NCI-H446 treated with DMSO at 0.1 percent for 48 hours (cell line): ENCODE results near the gene BGN.

Source experiments
- DNase-seq: peaks from one replicate; lab custom pipeline; 2025; lab: John Stamatoyannopoulos, UW

The BGN gene

DNA sequence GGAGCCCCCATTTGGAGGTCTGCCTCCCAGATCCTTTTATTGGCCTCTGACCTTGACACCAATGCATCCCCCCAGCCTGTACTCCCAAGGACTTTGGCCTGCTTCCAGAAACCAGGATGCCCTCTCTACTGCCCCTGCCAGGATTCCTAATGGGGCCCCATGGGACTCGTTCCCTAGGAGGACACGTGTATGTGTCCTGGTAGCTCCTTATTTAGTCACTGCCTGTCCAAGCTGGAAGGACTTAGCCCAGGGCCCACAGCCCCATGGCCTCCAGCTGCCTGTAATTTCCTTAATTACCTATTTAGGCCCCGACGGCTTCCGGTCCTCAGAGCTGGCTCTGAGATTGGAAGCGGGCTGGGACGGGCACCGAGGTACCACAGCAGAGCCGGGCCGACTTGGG is 32.0 kb downstream of the BGN start:
- DNase-seq: no peak

DNA sequence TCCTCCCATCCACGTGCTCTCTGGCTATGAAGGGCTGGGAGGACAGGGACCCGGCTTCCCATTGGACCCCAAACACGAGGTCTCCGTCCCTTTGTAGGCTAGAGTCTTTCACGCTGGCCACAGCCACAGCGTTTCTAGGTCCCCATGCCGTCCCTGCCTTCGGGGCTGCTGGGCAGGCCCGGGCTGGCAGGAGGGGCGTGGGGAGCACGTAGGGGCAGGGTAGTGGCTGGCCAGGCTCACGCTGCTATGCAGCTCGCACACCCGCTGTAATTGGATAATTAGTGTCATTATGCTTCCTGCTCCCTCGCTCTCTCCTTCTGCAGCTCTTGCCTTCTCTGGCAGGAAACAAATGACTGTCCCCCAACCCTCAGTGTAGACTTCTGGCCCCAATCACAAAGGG is 32.4 kb downstream of the BGN start:
- DNase-seq: no peak

- no peak for DNase-seq
These were observed 35.8 kb downstream of the BGN start for GRCh38 chrX:153530411-153531129.

- no peak for DNase-seq
These were observed 38.3 kb downstream of the BGN start for GRCh38 chrX:153533091-153533490.

DNA sequence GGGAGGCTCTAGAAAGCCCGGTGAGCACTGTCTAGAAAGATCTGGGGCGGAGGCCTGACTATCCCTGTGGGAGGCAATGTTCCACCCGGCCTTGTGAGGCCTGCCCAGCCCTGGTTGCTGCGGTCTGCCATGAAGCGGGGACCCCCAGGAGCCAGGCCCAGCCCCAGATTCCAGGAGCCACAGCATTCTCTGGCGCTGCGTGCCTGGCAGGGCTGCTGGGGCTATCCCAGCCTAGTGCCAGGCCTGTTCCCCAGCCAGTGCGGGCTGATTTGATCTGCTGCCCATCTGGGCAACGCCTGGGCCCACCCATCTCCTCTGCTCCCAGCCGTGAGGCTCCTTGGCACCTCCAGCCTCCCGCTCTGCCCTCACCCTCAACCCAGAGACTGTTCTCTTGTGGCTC is 42.3 kb downstream of the BGN start:
- no peak for DNase-seq

DNA sequence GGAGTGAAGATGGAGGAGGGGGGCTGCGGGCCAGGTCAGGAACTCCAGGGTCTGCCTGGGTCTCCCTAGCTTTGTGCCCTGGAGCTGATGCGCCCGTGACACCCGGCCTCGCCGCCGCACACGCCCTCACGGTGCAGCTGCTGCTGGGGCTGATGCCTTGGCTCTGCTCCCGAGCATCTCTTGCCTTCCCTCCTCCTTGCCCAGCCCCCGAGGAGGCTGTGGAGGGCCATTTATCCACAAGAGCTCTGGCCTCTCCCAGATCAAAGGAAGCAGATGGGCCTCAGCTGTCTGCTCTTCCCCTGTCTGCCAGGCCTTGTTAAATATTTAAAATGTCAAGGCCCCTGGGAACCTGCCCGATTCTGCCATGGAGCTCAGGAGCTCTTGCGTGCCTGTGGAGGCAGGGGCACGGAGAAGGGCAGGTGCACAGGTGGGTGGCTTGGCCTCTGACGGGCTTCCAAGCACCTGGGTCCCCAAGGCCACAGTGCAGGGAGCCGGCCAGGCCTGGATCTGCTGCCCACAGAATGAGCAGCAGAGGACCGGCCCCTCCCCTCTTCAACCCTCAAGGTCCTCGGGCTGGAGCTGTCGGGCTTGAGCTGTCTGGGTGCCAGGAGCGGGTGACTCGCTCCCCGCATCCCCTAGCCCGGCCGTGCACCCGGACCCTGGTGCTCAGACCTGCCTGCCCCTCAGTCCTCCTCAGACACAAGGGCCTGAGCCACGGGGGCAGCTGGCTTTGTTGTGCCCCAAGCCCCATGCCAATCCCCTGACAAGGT is 42.9 kb downstream of the BGN start:
- DNase-seq: peak; percentile 75

GRCh38 chrX:153538424-153538823 is 43.6 kb downstream of the BGN start:
- DNase-seq: no peak

GRCh38 chrX:153539171-153539978 is 44.6 kb downstream of the BGN start:
- DNase-seq: no peak

DNA sequence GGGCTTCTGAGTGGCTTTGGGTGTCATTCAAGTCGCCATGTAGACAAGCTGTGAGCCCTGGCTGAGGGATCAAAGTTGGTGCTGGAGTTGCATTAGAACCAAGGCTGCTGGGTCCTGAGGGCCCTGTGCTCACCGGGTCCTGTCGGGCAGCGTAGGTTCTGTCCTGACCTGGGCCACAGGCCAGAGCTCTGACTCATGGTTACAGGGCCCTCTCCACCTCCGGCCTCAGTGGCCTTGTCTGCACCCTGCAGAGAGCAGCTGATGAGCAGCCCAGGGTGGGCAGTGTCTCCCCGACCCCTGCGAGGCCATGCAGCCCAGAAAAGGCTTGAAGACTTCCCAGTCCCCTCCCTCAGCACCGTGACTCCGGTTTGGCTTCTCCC is 45.2 kb downstream of the BGN start:
- no peak for DNase-seq

GRCh38 chrX:153544727-153545126 is 49.9 kb downstream of the BGN start:
- DNase-seq: no peak

- no peak for DNase-seq
These were observed 51.6 kb downstream of the BGN start for GRCh38 chrX:153546386-153546785.

DNA sequence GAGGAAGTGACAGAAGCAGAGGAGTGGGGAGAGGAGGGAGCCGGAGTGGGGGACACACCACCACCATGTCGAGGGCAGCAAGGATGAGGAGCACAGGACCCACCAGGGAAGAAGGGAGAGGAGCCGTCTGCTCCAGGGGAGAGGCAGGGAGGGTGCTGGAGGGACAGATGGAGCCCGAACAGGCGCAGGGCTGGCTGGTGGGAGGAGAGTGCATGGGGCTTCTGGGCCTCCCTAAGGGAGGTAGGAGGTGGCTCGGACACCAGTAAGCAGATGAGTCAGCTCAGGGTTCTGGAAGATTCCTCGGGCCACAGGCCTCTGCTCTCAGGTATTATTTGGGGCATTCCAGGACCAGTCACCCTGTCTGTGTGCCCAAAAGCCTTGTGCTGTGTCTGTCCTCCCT is 52.4 kb downstream of the BGN start:
- no peak for DNase-seq

DNA sequence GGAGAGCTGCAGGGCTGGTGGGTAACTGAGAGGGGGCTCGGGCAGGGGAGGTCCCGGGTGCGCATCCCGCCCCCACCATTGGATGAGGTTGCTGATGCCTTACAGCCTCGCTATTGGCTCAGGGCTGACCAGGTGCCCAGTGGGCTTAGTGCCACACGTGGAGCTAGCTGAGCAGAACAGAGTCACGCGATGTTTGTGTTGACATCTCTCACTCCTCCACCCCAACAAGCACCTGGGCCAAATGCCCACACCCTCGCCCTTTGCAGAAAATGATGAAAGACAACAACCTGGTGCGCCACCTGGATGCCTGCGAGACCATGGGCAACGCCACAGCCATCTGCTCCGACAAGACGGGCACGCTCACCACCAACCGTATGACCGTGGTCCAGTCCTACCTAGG is 54.5 kb downstream of the BGN start:
- no peak for DNase-seq

DNA sequence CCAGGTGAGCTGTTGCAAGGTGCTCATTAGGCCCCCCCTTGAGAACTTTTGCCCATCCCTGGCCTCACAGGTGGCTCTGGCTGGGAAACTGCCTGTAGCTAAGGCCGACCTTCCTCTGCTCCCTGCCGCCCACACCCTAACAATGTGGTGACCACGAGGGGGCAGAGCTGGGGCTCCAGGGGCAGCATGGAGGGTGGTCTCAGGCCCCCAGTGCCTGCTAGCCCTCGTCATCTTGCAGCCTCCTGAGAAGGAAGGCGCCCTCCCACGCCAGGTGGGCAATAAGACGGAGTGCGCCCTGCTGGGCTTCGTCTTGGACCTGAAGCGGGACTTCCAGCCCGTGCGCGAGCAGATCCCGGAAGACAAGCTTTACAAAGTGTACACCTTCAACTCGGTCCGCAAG is 55.0 kb downstream of the BGN start:
- DNase-seq: no peak

DNA sequence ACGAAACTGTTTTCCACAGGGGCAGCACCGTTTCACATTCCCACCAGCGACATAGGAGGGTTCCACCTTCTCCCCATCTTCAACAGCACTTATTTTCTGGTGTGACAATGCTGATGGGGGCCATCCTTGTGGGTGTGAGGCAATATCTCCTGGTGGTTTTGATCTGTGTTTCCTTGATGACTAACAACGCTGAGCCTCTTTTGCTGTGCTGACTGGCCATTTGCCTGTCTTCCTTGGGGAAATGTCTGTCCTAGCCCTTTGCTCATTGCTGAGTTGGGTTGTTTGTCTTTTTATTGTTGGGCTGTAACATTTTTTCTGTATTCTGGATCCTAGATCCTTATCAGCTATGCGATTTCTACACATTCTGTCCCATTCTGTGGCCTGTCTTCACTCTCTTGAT is 56.4 kb downstream of the BGN start:
- DNase-seq: no peak

- DNase-seq: no peak
These were observed 59.9 kb downstream of the BGN start for GRCh38 chrX:153554519-153555167.

DNA sequence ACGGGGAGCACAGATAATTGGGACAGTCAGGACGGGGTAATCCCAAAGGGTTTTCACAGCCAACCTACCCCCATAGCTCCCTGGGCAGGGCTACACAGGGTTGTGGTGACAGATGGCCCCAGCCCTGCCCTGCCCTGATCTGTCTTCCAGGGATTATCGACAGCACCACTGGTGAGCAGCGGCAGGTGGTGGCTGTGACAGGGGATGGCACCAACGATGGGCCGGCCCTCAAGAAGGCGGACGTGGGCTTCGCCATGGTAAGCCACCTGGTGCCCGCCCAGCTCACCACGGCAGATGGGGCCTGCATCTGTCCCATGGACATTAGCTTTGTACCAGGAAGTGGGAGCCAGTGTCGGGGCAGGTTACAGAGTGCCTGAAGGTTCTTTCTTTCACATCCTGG is 62.0 kb downstream of the BGN start:
- no peak for DNase-seq

DNA sequence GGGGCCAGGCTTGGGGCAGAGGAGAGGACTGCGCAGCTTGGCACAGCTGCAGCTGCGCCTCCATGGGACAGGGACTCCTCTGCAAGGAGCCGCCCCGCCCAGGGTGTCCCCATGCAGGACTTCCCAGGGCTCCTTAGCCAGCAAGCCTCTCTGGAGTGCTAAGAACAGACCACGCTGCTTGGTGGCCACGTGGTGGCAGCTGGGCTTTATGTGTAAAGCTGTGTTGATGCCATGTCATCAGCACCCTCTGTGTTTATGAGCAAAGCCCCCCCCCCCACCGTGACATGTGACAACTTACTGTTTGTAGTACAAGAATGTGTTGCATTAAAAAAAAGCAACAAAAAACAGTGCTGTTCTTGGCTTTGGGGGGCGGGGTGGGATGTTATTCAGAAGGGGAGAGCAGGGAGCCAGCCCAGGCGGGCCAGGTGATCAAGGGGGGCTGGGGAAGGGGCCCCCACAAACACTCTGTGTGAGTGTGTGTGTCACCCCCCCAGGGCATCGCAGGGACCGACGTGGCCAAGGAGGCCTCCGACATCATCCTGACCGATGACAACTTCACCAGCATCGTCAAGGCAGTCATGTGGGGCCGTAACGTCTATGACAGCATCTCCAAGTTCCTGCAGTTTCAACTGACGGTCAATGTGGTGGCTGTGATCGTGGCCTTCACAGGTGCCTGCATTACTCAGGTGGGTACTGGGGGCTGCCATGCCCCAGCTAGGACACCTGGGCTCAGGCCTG is 63.0 kb downstream of the BGN start:
- no peak for DNase-seq
